GM12878 (cell line): Measurements from ENCODE around the gene ZNF124.

Experiments
- BHLHE40 ChIP-seq, 2 experiments: fragments of 450-650 bp in 1 of 2; IDR thresholded peaks; 2 replicates each; pipeline ENCODE4 v1.6.1; 2011 to 2017; ENCODE audit warnings: low read depth in 2 of 2, borderline replicate concordance in 1 of 2, improper control_type of control experiment in 1 of 2, low read length in 1 of 2, mild to moderate bottlenecking in 1 of 2
- CTCF ChIP-seq, 3 experiments: IDR thresholded peaks in 2 of 3; conservative IDR thresholded peaks in 1 of 3; 2 replicates each; pipeline ENCODE4 v1.5.1; 2011; ENCODE audit warnings: low read depth in 3 of 3, low read length in 3 of 3, mild to moderate bottlenecking in 3 of 3, control low read depth in 2 of 3, moderate library complexity in 2 of 3, inconsistent platforms in 1 of 3, mixed read lengths in 1 of 3; ENCODE audit not compliant: control insufficient read depth in 2 of 3, insufficient read depth in 1 of 3; ENCODE audit errors: extremely low read depth in 1 of 3
- EED ChIP-seq: sonication (generic); IDR thresholded peaks from 2 replicates; pipeline ENCODE4 v1.6.1; 2016; ENCODE audit warnings: antibody characterized with exemption, low read depth
- ELK1 ChIP-seq: IDR thresholded peaks from 2 replicates; pipeline ENCODE4 v1.6.1; 2012; ENCODE audit warnings: low read depth, low read length, improper control_type of control experiment
- IRF3 ChIP-seq: fragments of 450-650 bp; IDR thresholded peaks from 2 replicates; pipeline ENCODE4 v1.6.1; 2014; ENCODE audit warnings: mild to moderate bottlenecking
- IRF4 ChIP-seq: IDR thresholded peaks from 2 replicates; pipeline ENCODE4 v1.6.1; 2011; ENCODE audit warnings: low read depth, low read length
- MXI1 ChIP-seq: fragments of 150-350 bp; IDR thresholded peaks from 2 replicates; pipeline ENCODE4 v1.6.1; 2011; ENCODE audit warnings: low read depth, mild to moderate bottlenecking, inconsistent platforms, low read length, improper control_type of control experiment
- NRF1 ChIP-seq: conservative IDR thresholded peaks from 2 replicates; pipeline ENCODE4 v1.6.1; 2011; ENCODE audit warnings: mild to moderate bottlenecking, low read depth, low read length, improper control_type of control experiment
- POLR2A ChIP-seq: IDR thresholded peaks from 2 replicates; pipeline ENCODE4 v1.6.1; 2011; ENCODE audit warnings: low read depth, mild to moderate bottlenecking, low read length
- REST ChIP-seq: IDR thresholded peaks from 2 replicates; pipeline ENCODE4 v1.6.1; 2012; ENCODE audit warnings: mild to moderate bottlenecking, low read depth, low read length
- ZBTB40 ChIP-seq: fragments of 450-650 bp; IDR thresholded peaks from 2 replicates; pipeline ENCODE4 v1.6.1; 2016; ENCODE audit warnings: mild to moderate bottlenecking, moderate library complexity, borderline replicate concordance

GRCh38 chr1:247121382-247121781 lies 50.4 kb downstream of the ZNF124 start:
- TF ChIP-seq MXI1: no peak
- no peak for TF ChIP-seq CTCF (IDR thresholded peaks at IDR 0.05 in 2 of 3, conservative IDR thresholded peaks at IDR 0.05 in 1 of 3; ENCODE audit: control insufficient read depth in 2 of 3, extremely low read depth in 1 of 3, insufficient read depth in 1 of 3, low read depth in 3 of 3, low read length in 3 of 3)
- no peak for TF ChIP-seq NRF1
- TF ChIP-seq IRF4: no peak
- TF ChIP-seq REST: no peak
- TF ChIP-seq ZBTB40: no peak
- no peak for TF ChIP-seq IRF3
- TF ChIP-seq POLR2A: no peak
- TF ChIP-seq BHLHE40 (IDR thresholded peaks at IDR 0.05; ENCODE audit: borderline replicate concordance in 1 of 2, low read depth in 2 of 2, low read length in 1 of 2): no peak
- TF ChIP-seq ELK1: no peak
- TF ChIP-seq EED: no peak
